Thyroid gland (tissue), 4 donors: Measurements from ENCODE around the gene PTPRN2. TPM values are rescaled to one million over a fixed set of nuclear protein-coding genes. Genes with fewer than 3 reads are reported as not detected.

Source experiments
- DNase-seq, 2 donors: peaks; one replicate each; pipeline ENCODE4 v3.0.0-alpha.2; 2019
- H3K27ac ChIP-seq, 3 donors: fragments of 200-600 bp; sonication (generic); 1 replicate in 2 of 3; 2 replicates in 1 of 3; pipeline ENCODE4 v1.5.1; 2016 to 2019; ENCODE audit warnings: mild to moderate bottlenecking in 1 of 3, moderate library complexity in 1 of 3
- H3K27me3 ChIP-seq: fragments of 200-600 bp; sonication (generic); one replicate; pipeline ENCODE4 v1.5.1; 2019
- H3K36me3 ChIP-seq, 2 donors: fragments of 200-600 bp; sonication (generic); one replicate each; pipeline ENCODE4 v1.5.1; 2016 to 2019
- H3K4me1 ChIP-seq, 2 donors: fragments of 200-600 bp; sonication (generic); one replicate each; pipeline ENCODE4 v1.5.1; 2017 to 2019
- H3K4me3 ChIP-seq, 3 donors: fragments of 200-600 bp; sonication (generic); replicated peaks in 1 of 3; 1 replicate in 2 of 3; 2 replicates in 1 of 3; pipeline ENCODE4 v1.5.1; 2016; ENCODE audit warnings: mild to moderate bottlenecking in 1 of 3
- H3K9me3 ChIP-seq: fragments of 200-600 bp; sonication (generic); one replicate; pipeline ENCODE4 v1.5.1; 2017
- POLR2A ChIP-seq, 2 donors: fragments of 450-650 bp; IDR thresholded peaks; one replicate each; pipeline ENCODE4 v1.6.1; 2017; ENCODE audit warnings: antibody characterized with exemption in 2 of 2, mild to moderate bottlenecking in 2 of 2, moderate library complexity in 1 of 2
- WGBS, 2 donors: methylation state at CpG; one replicate each; pipeline ENCODE4 v1.1.5; 2017; 5-methylcytosine and 5-hydroxymethylcytosine counted together
- intact Hi-C: fragments of 100-400 bp; cut with DNase I; formaldehyde crosslinking; loops from one replicate; pipeline ENCODE4 v1.15.1; 2023
- total RNA-seq, 4 donors: library from RNA; depleted of rRNA; stranded (reverse); fragments of >200 nt; gene quantifications; one replicate each; pipeline ENCODE4 v1.2.3, GENCODE V29; 2016
- TF ChIP-seq, protein P1 (sequence below), 6 experiments: fragments of 200-600 bp in 3 of 6; fragments of 450-650 bp in 3 of 6; sonication (generic) in 3 of 6; IDR thresholded peaks; one replicate each; pipeline ENCODE4 v1.5.1; 2016 to 2019; ENCODE audit warnings: antibody characterized with exemption in 6 of 6, mild to moderate bottlenecking in 2 of 6, inconsistent platforms in 1 of 6, moderate library complexity in 1 of 6

Gene PTPRN2
- total RNA-seq, 4 donors from 2014 or later: 4.2 to 9.9 (median 7.7) TPM

DNA sequence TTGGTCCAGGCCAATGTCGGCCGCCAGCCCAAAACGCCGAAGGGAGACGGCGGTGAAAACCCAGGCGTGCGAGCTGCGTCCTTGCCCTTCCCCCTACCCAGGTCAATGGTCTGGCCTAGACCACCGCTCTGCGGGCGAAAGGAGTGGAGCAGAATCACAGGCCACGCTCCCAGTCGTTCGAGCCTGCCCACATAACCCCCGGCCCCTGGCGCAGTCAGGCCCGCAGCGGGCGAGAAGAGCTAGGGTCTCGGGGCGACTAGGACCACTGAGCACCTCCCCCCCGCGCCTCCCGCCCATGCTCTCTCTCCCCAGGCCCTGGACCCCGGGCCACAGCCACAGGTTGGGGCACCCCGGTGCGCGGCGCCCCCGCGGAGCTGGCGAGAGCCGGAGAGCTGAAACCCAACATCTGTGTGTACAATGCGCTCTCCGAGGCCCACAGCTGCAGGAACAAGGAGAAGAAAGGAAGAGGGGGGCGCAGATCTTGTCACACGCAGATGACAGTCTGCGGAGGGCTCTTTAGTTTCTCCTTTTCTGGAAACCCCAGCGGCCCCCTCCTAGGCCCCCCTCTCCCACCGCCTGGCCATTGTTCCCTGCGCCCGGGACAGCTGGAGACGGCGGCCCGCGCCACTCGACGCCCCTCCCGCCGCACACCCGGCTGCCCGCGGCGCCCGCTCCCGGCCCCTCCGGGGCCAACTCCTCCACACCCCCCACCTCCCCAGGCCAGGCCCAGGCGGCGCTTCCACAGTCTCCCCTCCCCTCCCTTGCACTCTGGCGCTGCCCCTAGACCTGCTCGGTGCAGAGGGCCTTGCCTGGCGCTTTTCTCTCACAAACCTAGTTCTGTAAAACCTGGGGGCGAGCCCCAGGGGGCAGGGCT is 895.8 kb downstream of the PTPRN2 start:
- Histone ChIP-seq H3K36me3 (no peaks in the 10 kb centered on the region), H3K4me1 (peaks cover 0 to 23% of the 10 kb centered on the region in 2 donors), H3K9me3 (no peaks in the 10 kb centered on the region), H3K27ac (no peak overlapping the region), H3K27me3 (peaks cover 6% of the 10 kb centered on the region), H3K4me3 (peak overlapping the region in 1 of 3 donors; percentile 12)
- WGBS, 2 donors: 7 to 8% methylated on average over 27 to 50 of the region's 64 CpGs
- no peak for TF ChIP-seq POLR2A (IDR thresholded peaks at IDR 0.05)
- TF ChIP-seq, protein P1, sequence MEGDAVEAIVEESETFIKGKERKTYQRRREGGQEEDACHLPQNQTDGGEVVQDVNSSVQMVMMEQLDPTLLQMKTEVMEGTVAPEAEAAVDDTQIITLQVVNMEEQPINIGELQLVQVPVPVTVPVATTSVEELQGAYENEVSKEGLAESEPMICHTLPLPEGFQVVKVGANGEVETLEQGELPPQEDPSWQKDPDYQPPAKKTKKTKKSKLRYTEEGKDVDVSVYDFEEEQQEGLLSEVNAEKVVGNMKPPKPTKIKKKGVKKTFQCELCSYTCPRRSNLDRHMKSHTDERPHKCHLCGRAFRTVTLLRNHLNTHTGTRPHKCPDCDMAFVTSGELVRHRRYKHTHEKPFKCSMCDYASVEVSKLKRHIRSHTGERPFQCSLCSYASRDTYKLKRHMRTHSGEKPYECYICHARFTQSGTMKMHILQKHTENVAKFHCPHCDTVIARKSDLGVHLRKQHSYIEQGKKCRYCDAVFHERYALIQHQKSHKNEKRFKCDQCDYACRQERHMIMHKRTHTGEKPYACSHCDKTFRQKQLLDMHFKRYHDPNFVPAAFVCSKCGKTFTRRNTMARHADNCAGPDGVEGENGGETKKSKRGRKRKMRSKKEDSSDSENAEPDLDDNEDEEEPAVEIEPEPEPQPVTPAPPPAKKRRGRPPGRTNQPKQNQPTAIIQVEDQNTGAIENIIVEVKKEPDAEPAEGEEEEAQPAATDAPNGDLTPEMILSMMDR (IDR thresholded peaks at IDR 0.05): no peak
- intact Hi-C loops: no loop called here
- DNase-seq: no peak

DNA sequence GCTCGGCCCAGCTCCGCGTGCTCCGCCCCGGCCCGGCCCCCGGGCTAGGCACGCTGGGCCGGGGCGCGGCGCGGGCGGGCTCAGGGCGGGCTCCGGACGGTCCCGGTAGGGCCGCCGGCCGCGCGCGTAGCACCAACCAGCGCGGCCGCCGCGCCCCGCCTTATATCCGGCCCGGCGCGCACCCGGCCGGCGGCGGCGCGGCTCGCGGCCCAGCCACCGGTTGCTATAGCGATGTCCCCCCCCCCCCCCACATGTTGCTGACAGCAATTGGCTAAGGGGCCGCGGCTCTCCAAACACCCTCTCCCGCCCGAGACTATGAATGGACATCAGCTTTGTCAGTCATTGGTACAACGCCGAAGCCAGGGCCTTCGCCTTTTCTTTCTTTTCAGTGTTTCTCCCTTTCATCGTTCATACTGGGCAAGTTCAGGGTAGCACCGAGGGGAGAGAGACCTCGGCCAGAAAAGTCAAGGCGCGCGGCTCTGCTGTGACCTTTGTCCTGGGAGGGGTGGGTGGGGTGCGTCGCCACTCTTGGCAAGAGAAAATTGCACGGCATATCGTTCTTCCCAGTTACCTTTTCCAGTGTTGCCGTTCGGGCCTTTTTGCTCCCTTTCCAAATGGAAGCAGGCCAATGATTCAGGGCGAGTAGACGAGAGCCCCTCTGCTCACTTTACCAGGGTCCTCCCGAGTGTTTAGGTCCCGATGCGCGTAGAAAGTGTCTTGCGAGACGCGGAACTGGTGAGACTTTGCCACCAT is 896.6 kb downstream of the PTPRN2 start:
- peaks cover 10% of the 10 kb centered on the region for H3K27me3 ChIP-seq

GRCh38 chr7:157690058-157690832 is 897.4 kb downstream of the PTPRN2 start:
- Histone ChIP-seq H3K27ac (no peak overlapping the region), H3K9me3 (no peaks in the 10 kb centered on the region), H3K4me1 (peaks cover 0 to 30% of the 10 kb centered on the region in 2 donors), H3K27me3 (peaks cover 16% of the 10 kb centered on the region), H3K36me3 (no peaks in the 10 kb centered on the region), H3K4me3 (no peak overlapping the region)
- TF ChIP-seq, protein P1 (IDR thresholded peaks at IDR 0.05): no peak
- no peak for TF ChIP-seq POLR2A (IDR thresholded peaks at IDR 0.05)
- DNase-seq: no peak
- WGBS, 2 donors: 1 to 2% methylated on average over 14 to 26 of the region's 70 CpGs
- intact Hi-C loops: no loop called here

More for the DNA sequence above, 896.6 kb downstream of the PTPRN2 start:
- H3K9me3 ChIP-seq: no peaks in the 10 kb centered on the region
- intact Hi-C loops: no loop called here
- peaks cover 0 to 23% of the 10 kb centered on the region in 2 donors for H3K4me1 ChIP-seq
- peak overlapping the region in 1 of 3 donors; percentile 12 for H3K4me3 ChIP-seq
- no peaks in the 10 kb centered on the region for H3K36me3 ChIP-seq
- peak; percentile 20 to 21 for DNase-seq
- TF ChIP-seq, protein P1 (IDR thresholded peaks at IDR 0.05): no peak
- no peak for TF ChIP-seq POLR2A (IDR thresholded peaks at IDR 0.05)
- 0 to 1% methylated on average over 19 to 38 of the region's 72 CpGs for WGBS, 2 donors
- H3K27ac ChIP-seq: no peak overlapping the region

- DNase-seq: no peak
- peaks cover 19% of the 10 kb centered on the region for H3K27me3 ChIP-seq
- H3K9me3 ChIP-seq: no peaks in the 10 kb centered on the region
- H3K4me1 ChIP-seq: peaks cover 0 to 37% of the 10 kb centered on the region in 2 donors
- no peak for TF ChIP-seq POLR2A (IDR thresholded peaks at IDR 0.05)
- TF ChIP-seq, protein P1 (IDR thresholded peaks at IDR 0.05): no peak
- H3K27ac ChIP-seq: no peak overlapping the region
- no peaks in the 10 kb centered on the region for H3K36me3 ChIP-seq
- WGBS, 2 donors: 1 to 4% methylated on average over 17 to 57 of the region's 59 CpGs
- no peak overlapping the region for H3K4me3 ChIP-seq
- intact Hi-C loops: no loop called here
Observed at GRCh38 chr7:157689269-157690057, 898.2 kb downstream of the PTPRN2 start.
